Tibial nerve (tissue), 4 donors: ENCODE measurements around the gene MPZL3.

Experiments used
- EP300 ChIP-seq, 2 donors: sonication (generic); formaldehyde crosslinking; IDR thresholded peaks; one replicate each; pipeline ENCODE4 v1.6.1; 2017; ENCODE audit warnings: antibody characterized with exemption in 2 of 2, mild to moderate bottlenecking in 1 of 2
- POLR2A ChIP-seq, 2 donors: fragments of 450-650 bp; IDR thresholded peaks; one replicate each; pipeline ENCODE4 v1.6.1; 2017; ENCODE audit warnings: antibody characterized with exemption in 2 of 2, mild to moderate bottlenecking in 2 of 2, moderate library complexity in 2 of 2
- TF ChIP-seq, protein P1 (sequence below), 5 experiments: fragments of 200-600 bp in 3 of 5; fragments of 450-650 bp in 2 of 5; sonication (generic) in 3 of 5; IDR thresholded peaks; one replicate each; pipeline ENCODE4 v1.5.1; 2016 to 2019; ENCODE audit warnings: antibody characterized with exemption in 5 of 5, mild to moderate bottlenecking in 3 of 5, moderate library complexity in 2 of 5

DNA sequence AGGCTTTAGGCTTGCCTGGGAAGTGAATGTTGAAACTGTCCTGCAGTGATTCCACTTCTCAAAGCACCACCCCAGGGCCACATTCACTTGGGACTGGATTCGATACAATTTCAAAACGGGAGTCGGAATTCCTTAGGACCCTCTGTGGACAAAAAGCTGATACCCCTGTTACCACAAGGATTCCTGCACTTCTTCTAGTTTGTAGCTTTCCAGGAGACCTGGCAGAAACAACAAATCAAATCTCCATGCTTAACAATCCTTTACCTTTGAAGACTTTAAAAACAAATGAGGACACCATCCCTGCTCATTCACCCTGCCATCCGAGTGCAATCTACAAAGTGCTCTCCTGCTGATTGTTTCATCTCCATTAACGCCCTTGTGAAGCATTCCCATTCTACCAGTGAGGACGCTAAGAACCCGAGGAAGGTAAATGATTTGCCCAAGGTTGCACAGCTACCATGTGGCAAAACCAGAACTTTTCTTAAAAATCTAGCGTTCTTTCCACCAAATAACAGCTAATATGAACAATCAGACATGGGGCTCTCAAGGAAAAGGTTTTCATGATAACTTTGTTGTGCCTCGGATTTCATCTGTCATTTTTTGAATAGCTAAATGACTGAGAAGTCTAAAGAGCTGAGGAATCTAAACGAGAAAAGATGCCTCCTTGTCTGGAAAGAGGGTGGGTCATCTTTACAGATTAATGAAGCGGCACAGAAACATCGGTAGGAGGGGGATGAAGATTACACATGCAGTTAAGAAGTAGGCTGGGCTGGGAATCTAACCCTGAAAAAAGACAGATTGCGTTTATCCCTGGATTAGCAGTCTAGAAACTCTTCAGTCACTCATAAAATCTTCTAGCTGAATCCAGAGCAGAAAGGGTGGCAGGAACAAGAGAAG is 12.7 kb upstream of the MPZL3 start:
- TF ChIP-seq POLR2A (IDR thresholded peaks at IDR 0.05) = no peak
- TF ChIP-seq EP300 (IDR thresholded peaks at IDR 0.05) = no peak
- TF ChIP-seq, protein P1, sequence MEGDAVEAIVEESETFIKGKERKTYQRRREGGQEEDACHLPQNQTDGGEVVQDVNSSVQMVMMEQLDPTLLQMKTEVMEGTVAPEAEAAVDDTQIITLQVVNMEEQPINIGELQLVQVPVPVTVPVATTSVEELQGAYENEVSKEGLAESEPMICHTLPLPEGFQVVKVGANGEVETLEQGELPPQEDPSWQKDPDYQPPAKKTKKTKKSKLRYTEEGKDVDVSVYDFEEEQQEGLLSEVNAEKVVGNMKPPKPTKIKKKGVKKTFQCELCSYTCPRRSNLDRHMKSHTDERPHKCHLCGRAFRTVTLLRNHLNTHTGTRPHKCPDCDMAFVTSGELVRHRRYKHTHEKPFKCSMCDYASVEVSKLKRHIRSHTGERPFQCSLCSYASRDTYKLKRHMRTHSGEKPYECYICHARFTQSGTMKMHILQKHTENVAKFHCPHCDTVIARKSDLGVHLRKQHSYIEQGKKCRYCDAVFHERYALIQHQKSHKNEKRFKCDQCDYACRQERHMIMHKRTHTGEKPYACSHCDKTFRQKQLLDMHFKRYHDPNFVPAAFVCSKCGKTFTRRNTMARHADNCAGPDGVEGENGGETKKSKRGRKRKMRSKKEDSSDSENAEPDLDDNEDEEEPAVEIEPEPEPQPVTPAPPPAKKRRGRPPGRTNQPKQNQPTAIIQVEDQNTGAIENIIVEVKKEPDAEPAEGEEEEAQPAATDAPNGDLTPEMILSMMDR (IDR thresholded peaks at IDR 0.05) = no peak
